Endothelial cell of umbilical vein (primary cell): ENCODE results near the gene APRT. TPM values are rescaled to one million over a fixed set of nuclear protein-coding genes. Genes with fewer than 3 reads are reported as not detected.

Experiments
- BruUV-seq: library from RNA; stranded (reverse); fragments of 400-500 nt; replicated peaks from 2 replicates; lab custom pipeline; 2021; lab: Mats Ljungman, UMichigan
- CTCF ChIA-PET: fragments of 300-600, 350-600 bp; sonication (Branson Sonifier 250); formaldehyde crosslinking; loops from one replicate; lab custom pipeline; 2021; ENCODE audit warnings: antibody characterized with exemption, inconsistent platforms; lab: Charles Lee
- POLR2A ChIA-PET: fragments of 300-600, 350-600 bp; sonication (Branson Sonifier 250); formaldehyde crosslinking; loops from one replicate; lab custom pipeline; 2021; ENCODE audit warnings: antibody characterized with exemption, inconsistent platforms; lab: Charles Lee
- DNase-seq: peaks from one replicate; pipeline ENCODE4 v3.0.0-alpha.2; 2011; ENCODE audit warnings: low read depth, low spot score
- FAIRE-seq: peaks from 2 replicates; lab custom pipeline; 2011; peaks lifted over from hg19 to GRCh38; lab: Jason Lieb, UNC
- H2AFZ ChIP-seq: 2 replicates; pipeline ENCODE4 v1.6.0; 2012; ENCODE audit warnings: low read depth, low read length, control low read depth, inconsistent platforms
- H3K27ac ChIP-seq: 2 replicates; pipeline ENCODE4 v1.5.1; 2011; ENCODE audit warnings: low read depth, mild to moderate bottlenecking, control low read depth, low read length, moderate library complexity; ENCODE audit not compliant: insufficient read depth
- H3K27me3 ChIP-seq, 2 experiments: 2 replicates each; pipeline versions ENCODE4 v1.6.0 to v1.6.1; 2011; ENCODE audit warnings: low read length in 2 of 2, mixed read lengths in 1 of 2; ENCODE audit not compliant: control insufficient read depth in 2 of 2, insufficient read depth in 2 of 2
- H3K36me3 ChIP-seq, 2 experiments: 2 replicates in 1 of 2; 3 replicates in 1 of 2; pipeline ENCODE4 v1.5.1; 2011; ENCODE audit warnings: low read length in 2 of 2, mild to moderate bottlenecking in 1 of 2, moderate library complexity in 1 of 2; ENCODE audit not compliant: control insufficient read depth in 2 of 2, insufficient read depth in 2 of 2; ENCODE audit errors: extremely low read depth in 1 of 2
- H3K4me1 ChIP-seq: 3 replicates; pipeline ENCODE4 v1.5.1; 2011; ENCODE audit warnings: mild to moderate bottlenecking, low read length; ENCODE audit not compliant: control insufficient read depth, insufficient read depth; ENCODE audit errors: extremely low read depth
- H3K4me2 ChIP-seq: 2 replicates; pipeline ENCODE4 v1.6.1; 2011; ENCODE audit warnings: low read length, control low read depth, mixed read lengths; ENCODE audit not compliant: insufficient read depth
- H3K4me3 ChIP-seq, 3 experiments: fragments of 200-600 bp in 1 of 3; sonication (generic), shearing (Covaris generic) in 1 of 3; replicated peaks in 1 of 3; 2 replicates each; pipeline ENCODE4 v1.5.1; 2011 to 2016; ENCODE audit warnings: control low read depth in 3 of 3, low read length in 3 of 3, mild to moderate bottlenecking in 2 of 3, inconsistent platforms in 1 of 3, low read depth in 1 of 3, moderate library complexity in 1 of 3; ENCODE audit not compliant: insufficient read depth in 1 of 3
- H3K79me2 ChIP-seq: 2 replicates; pipeline ENCODE4 v1.6.0; 2012; ENCODE audit warnings: low read length, inconsistent platforms; ENCODE audit not compliant: control insufficient read depth, insufficient read depth
- H3K9ac ChIP-seq: replicated peaks from 2 replicates; pipeline ENCODE3; 2011; ENCODE audit warnings: low read length, control low read depth; ENCODE audit not compliant: insufficient read depth; ENCODE audit errors: extremely low read depth
- H3K9me1 ChIP-seq: replicated peaks from 3 replicates; pipeline ENCODE4 v1.6.0; 2011; ENCODE audit warnings: mild to moderate bottlenecking, low read length; ENCODE audit not compliant: control insufficient read depth, insufficient read depth; ENCODE audit errors: extremely low read depth
- H3K9me3 ChIP-seq: replicated peaks from 2 replicates; pipeline ENCODE4 v1.5.1; 2012; ENCODE audit warnings: low read length, inconsistent platforms; ENCODE audit not compliant: control insufficient read depth, insufficient read depth
- H4K20me1 ChIP-seq: replicated peaks from 2 replicates; pipeline ENCODE3; 2011; ENCODE audit warnings: mild to moderate bottlenecking, low read length; ENCODE audit not compliant: control insufficient read depth, insufficient read depth; ENCODE audit errors: extremely low read depth
- EZH2 ChIP-seq: IDR thresholded peaks from 2 replicates; pipeline ENCODE4 v1.6.1; 2012; ENCODE audit warnings: borderline replicate concordance, low read depth, mild to moderate bottlenecking, moderate library complexity, low read length, inconsistent platforms; ENCODE audit not compliant: severe bottlenecking
- FOS ChIP-seq: IDR thresholded peaks from 2 replicates; pipeline ENCODE4 v1.6.1; 2011; ENCODE audit warnings: mild to moderate bottlenecking, low read length, moderate library complexity, borderline replicate concordance; ENCODE audit not compliant: insufficient read depth
- GATA2 ChIP-seq: IDR thresholded peaks from 2 replicates; pipeline ENCODE4 v1.7.0; 2011; ENCODE audit warnings: low read depth, mild to moderate bottlenecking, moderate library complexity, mixed read lengths, low read length; ENCODE audit not compliant: insufficient read length, insufficient read depth
- JUN ChIP-seq: IDR thresholded peaks from 2 replicates; pipeline ENCODE4 v1.6.1; 2011; ENCODE audit warnings: borderline replicate concordance, low read depth; ENCODE audit not compliant: insufficient read length, insufficient read depth
- MAX ChIP-seq: IDR thresholded peaks from 2 replicates; pipeline ENCODE4 v1.6.1; 2011; ENCODE audit not compliant: insufficient read depth, insufficient read length
- MYC ChIP-seq: IDR thresholded peaks from one replicate; pipeline ENCODE4 v1.6.1; 2011; ENCODE audit warnings: mild to moderate bottlenecking, low read depth, low read length
- POLR2A ChIP-seq: IDR thresholded peaks from 2 replicates; pipeline ENCODE4 v1.6.1; 2012; ENCODE audit warnings: low read depth, mild to moderate bottlenecking, control low read depth, low read length
- POLR2AphosphoS5 ChIP-seq: IDR thresholded peaks from 2 replicates; pipeline ENCODE4 v1.6.1; 2012; ENCODE audit warnings: low read depth, mild to moderate bottlenecking, control low read depth, low read length, moderate library complexity; ENCODE audit not compliant: insufficient read depth
- dilution Hi-C: fragments of 300-500 bp; cut with MboI; formaldehyde crosslinking; loops from one replicate; pipeline ENCODE4 v1.15.0; 2019; ENCODE audit warnings: low sequenced_read_pairs; ENCODE audit not compliant: extremely low pct_ligation_motif_present
- intact Hi-C: fragments of 100-400 bp; cut with micrococcal nuclease; formaldehyde crosslinking; loops from one replicate; pipeline ENCODE4 v1.10.0; 2022
- polyA plus RNA-seq, 4 experiments: library from polyadenylated mRNA; depleted of rRNA in 3 of 4; stranded (reverse) in 3 of 4; unstranded in 1 of 4; fragments of >200 nt; gene quantifications; 2 replicates each; pipeline versions ENCODE4 v1.2.1 to v1.2.3, GENCODE V29; 2011 to 2012; ENCODE audit warnings: missing spikeins in 1 of 4
- total RNA-seq: library from RNA; stranded (reverse); gene quantifications from 2 replicates; pipeline ENCODE4 v1.2.3, GENCODE V29; 2021
- TF ChIP-seq, protein P1 (sequence below), 2 donors: IDR thresholded peaks; 1 replicate in 1 of 2; 2 replicates in 1 of 2; pipeline ENCODE4 v1.5.1; 2011; ENCODE audit warnings: low read length in 2 of 2, mild to moderate bottlenecking in 2 of 2, moderate library complexity in 2 of 2, control low read depth in 1 of 2, inconsistent platforms in 1 of 2, low read depth in 1 of 2; ENCODE audit not compliant: insufficient read depth in 1 of 2; ENCODE audit errors: extremely low read depth in 1 of 2

APRT gene
- total and polyA plus RNA-seq, 2 donors (not counting 3 experiments of a cell fraction or from before 2014, with no cell fraction given), result 143 to 152 TPM

DNA sequence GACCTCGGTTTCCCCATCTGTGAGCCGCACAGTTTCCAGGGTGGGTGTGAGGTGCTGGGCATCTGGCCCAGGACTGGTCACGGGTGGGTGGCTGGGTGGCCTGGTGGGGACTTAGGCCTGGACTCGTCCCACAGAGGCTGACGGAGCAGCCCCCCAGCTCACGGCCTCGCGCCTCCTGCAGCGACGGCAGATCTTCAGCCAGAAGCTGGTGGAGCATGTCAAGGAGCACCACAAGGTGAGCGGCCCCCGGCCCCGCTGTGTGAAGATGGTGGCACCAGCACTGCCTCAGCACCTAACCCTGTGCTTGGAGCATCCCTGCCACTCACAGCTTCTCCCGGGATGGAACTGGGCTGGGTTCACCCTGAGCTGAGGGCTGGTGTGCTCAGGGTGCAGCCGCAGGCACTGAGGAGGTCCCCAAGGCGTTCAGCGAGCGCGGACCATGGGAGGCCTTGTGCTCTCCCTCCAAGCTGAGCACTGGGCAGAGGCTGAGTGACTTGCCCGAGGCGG, 5.8 kb downstream of the APRT start:
- Histone ChIP-seq H3K79me2 (peaks cover 40% of the 10 kb centered on the region), H4K20me1 (no peaks in the 10 kb centered on the region), H3K9ac (no peak overlapping the region), H3K9me3 (no peaks in the 10 kb centered on the region), H3K4me3 (no peak overlapping the region), H3K4me1 (peaks cover 18% of the 10 kb centered on the region), H2AFZ (no peak overlapping the region), H3K36me3 (peaks cover 4 to 12% of the 10 kb centered on the region in 2 experiments), H3K27me3 (no peaks in the 10 kb centered on the region), H3K27ac (no peak overlapping the region), H3K4me2 (no peak overlapping the region), H3K9me1 (no peaks in the 10 kb centered on the region)
- ChIA-PET CTCF (interaction anchor here (0.8 to 2.1 kb wide), 2 partner anchors 11 to 68 kb away, joined by 4 to 8 read pairs; no protein-coding TSS in a partner anchor), POLR2A (interaction anchor here (1.1 kb wide), 1 partner anchor 68 kb away, joined by 3 read pairs; no protein-coding TSS in a partner anchor)
- DNase-seq (no peak), FAIRE-seq (no peak)
- dilution Hi-C loops (no loop called here), intact Hi-C loops (no loop called here)
- TF ChIP-seq GATA2 (no peak), FOS (no peak), POLR2AphosphoS5 (no peak), JUN (no peak), MAX (no peak), POLR2A (no peak), MYC (no peak), EZH2 (no peak)
- TF ChIP-seq, protein P1, sequence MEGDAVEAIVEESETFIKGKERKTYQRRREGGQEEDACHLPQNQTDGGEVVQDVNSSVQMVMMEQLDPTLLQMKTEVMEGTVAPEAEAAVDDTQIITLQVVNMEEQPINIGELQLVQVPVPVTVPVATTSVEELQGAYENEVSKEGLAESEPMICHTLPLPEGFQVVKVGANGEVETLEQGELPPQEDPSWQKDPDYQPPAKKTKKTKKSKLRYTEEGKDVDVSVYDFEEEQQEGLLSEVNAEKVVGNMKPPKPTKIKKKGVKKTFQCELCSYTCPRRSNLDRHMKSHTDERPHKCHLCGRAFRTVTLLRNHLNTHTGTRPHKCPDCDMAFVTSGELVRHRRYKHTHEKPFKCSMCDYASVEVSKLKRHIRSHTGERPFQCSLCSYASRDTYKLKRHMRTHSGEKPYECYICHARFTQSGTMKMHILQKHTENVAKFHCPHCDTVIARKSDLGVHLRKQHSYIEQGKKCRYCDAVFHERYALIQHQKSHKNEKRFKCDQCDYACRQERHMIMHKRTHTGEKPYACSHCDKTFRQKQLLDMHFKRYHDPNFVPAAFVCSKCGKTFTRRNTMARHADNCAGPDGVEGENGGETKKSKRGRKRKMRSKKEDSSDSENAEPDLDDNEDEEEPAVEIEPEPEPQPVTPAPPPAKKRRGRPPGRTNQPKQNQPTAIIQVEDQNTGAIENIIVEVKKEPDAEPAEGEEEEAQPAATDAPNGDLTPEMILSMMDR (IDR thresholded peaks at IDR 0.05; ENCODE audit: extremely low read depth in 1 of 2, insufficient read depth in 1 of 2, low read depth in 1 of 2, low read length in 2 of 2), result no peak
- no TSS peak for BruUV-seq
